ENCODE measurements around the gene DUS3L. TPM values are rescaled to one million over a fixed set of nuclear protein-coding genes. Genes with fewer than 3 reads are reported as not detected.

Gene DUS3L
- 10 to 100 TPM; 40.7 to 55.8 TPM for total RNA-seq

- peaks cover 13 to 17% of the 10 kb centered on the region in 2 donors for H3K36me3 Mint-ChIP-seq (ENCODE audit: insufficient read depth in 2 of 2)
Observed at GRCh38 chr19:5790559-5791520, at the start of gene DUS3L. DUS3L (minus strand) TSS chr19:5791163; CDS start chr19:5791141, 22 bp downstream.

DNA sequence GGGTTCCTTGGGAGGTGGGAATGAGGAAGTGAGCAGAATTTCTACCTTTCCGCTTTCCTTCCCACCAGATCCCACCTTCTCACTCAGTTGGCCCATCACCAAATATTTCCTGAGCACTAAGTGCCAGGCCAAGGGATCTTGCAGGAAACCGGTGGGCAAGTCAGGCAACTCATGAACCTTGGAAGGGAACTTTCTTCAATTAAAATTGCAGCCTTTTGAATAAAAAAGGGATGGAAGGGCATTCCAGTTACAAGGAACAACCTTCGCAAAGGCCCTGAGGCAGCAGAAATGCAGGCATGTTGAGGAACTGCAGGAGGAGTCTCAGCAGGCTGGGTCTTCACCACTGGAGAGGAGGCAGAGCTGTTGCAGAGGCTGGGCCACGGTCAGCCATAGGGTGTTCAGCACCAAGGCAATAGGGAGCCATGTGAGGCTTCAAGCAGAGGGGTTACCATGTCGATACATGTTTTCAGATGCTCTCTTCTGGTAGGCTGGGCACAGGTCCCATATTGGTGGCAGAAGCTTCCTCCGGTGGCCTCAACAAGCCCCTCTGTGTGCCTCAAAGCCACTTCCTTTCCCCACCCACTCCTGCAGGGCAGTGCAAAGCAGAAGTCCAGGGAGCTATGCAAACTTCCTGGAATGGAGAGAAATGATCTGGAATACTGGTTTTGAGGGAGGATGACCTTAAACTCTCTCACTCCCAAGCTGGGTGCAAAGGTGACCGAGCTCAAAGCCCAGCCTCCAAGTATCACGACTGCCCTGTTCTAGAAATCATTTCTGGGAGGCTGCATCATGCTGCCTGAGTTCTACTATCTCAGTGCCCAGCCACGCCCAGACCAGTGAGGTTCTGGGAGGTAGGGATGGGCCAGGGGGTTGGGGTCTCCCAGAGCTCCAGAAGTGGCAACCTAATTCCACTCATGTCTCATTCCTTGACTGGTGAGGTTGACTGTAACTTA is 48.4 kb upstream of the DUS3L start, which contains the start of gene FUT6:
Gene FUT6, minus strand, starts transcription at position 638 of the 953 bp plus-strand sequence. CDS start 7,135 bp downstream, outside the sequence.
- Mint-ChIP-seq H3K4me3 (no peak within 1 kb of the TSS), H3K27ac (no peak within 1 kb of the TSS), H3K27me3 (ENCODE audit: low read depth) (peaks cover 9% of the 10 kb centered on the region), H3K4me1 (ENCODE audit: low read depth) (peaks cover 14% of the 10 kb centered on the region), H3K9me3 (no peaks in the 10 kb centered on the region), H3K36me3 (ENCODE audit: insufficient read depth in 2 of 2) (no peaks in the 10 kb centered on the region)
- DNase-seq (no peak), ATAC-seq (replicated peaks in 1 of 2) (no peak)

More at GRCh38 chr19:5790559-5791520, at the start of gene DUS3L:
- no peaks in the 10 kb centered on the region for H3K27me3 Mint-ChIP-seq (ENCODE audit: low read depth)
- H3K4me3 Mint-ChIP-seq: peak within 1 kb of the TSS; percentile 88 to 99
- H3K9me3 Mint-ChIP-seq: no peaks in the 10 kb centered on the region
- peak within 1 kb of the TSS; percentile 97 for H3K27ac Mint-ChIP-seq
- DNase-seq: peak; percentile 97 to 98
- peak; percentile 96 to 97 for ATAC-seq (replicated peaks in 1 of 2)
- H3K4me1 Mint-ChIP-seq (ENCODE audit: low read depth): peaks cover 22% of the 10 kb centered on the region

DNA sequence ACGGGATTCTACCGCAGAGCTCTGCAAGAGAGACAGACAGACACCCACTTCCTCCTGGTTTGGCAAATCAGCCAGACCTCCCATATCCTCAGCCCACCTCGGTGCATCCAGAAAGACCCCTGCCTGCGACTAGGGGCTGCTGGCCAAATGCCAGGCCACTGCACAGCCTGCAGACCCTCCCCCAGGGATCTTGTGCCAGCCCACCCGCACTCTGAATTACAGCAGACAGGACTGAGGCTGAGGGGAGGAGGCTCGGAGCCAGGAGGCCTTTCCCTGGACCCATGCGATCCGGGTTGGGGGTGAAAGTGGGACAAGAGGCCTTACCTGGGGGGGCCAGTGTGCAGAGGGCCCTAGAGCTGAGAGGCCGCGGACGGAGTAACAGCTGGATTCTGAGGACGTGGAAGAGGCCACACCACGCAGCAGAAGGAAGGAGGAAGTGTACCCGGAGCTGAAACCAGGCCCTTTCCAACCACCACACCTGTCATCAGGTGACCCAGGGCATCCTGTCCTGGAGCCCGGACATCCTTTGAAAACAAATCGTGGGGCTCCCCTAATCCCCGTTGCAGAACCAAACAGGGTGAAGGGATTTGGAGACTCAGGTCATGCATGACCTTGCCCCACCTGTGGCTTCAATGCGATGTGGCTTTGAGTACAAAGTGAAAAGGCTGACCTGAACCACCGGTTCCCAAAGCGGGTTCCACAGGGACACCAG is 47.5 kb upstream of the DUS3L start:
- Mint-ChIP-seq H3K36me3 (ENCODE audit: insufficient read depth in 2 of 2) (no peaks in the 10 kb centered on the region), H3K9me3 (no peaks in the 10 kb centered on the region), H3K4me3 (no peak overlapping the region), H3K27me3 (ENCODE audit: low read depth) (peaks cover 9% of the 10 kb centered on the region), H3K4me1 (ENCODE audit: low read depth) (peaks cover 14% of the 10 kb centered on the region), H3K27ac (no peak overlapping the region)
- ATAC-seq (replicated peaks in 1 of 2): no peak
- DNase-seq: no peak

GRCh38 chr19:5837761-5838352 is 46.9 kb upstream of the DUS3L start:
- Mint-ChIP-seq H3K4me3 (no peak overlapping the region), H3K4me1 (ENCODE audit: low read depth) (peaks cover 14% of the 10 kb centered on the region)
- no peak for DNase-seq

GRCh38 chr19:5832527-5833216 is 41.7 kb upstream of the DUS3L start:
- no peak for DNase-seq
- H3K4me1 Mint-ChIP-seq (ENCODE audit: low read depth): no peaks in the 10 kb centered on the region
- H3K27ac Mint-ChIP-seq: no peak overlapping the region
- H3K36me3 Mint-ChIP-seq (ENCODE audit: insufficient read depth in 2 of 2): peaks cover 2% of the 10 kb centered on the region in 2 donors
- H3K27me3 Mint-ChIP-seq (ENCODE audit: low read depth): no peaks in the 10 kb centered on the region
- H3K9me3 Mint-ChIP-seq: no peaks in the 10 kb centered on the region
- ATAC-seq (replicated peaks in 1 of 2): no peak
- no peak overlapping the region for H3K4me3 Mint-ChIP-seq

More at GRCh38 chr19:5837761-5838352, 46.9 kb upstream of the DUS3L start:
- Mint-ChIP-seq H3K9me3 (no peaks in the 10 kb centered on the region), H3K36me3 (ENCODE audit: insufficient read depth in 2 of 2) (no peaks in the 10 kb centered on the region), H3K27me3 (ENCODE audit: low read depth) (peaks cover 9% of the 10 kb centered on the region), H3K27ac (no peak overlapping the region)
- no peak for ATAC-seq (replicated peaks in 1 of 2)

GRCh38 chr19:5832061-5832460 is 41.1 kb upstream of the DUS3L start:
- no peaks in the 10 kb centered on the region for H3K9me3 Mint-ChIP-seq
- H3K4me3 Mint-ChIP-seq: no peak overlapping the region
- ATAC-seq (replicated peaks in 1 of 2): no peak
- peaks cover 2% of the 10 kb centered on the region in 2 donors for H3K36me3 Mint-ChIP-seq (ENCODE audit: insufficient read depth in 2 of 2)
- no peaks in the 10 kb centered on the region for H3K27me3 Mint-ChIP-seq (ENCODE audit: low read depth)
- no peak overlapping the region for H3K27ac Mint-ChIP-seq
- H3K4me1 Mint-ChIP-seq (ENCODE audit: low read depth): peaks cover 1% of the 10 kb centered on the region
- no peak for DNase-seq

DNA sequence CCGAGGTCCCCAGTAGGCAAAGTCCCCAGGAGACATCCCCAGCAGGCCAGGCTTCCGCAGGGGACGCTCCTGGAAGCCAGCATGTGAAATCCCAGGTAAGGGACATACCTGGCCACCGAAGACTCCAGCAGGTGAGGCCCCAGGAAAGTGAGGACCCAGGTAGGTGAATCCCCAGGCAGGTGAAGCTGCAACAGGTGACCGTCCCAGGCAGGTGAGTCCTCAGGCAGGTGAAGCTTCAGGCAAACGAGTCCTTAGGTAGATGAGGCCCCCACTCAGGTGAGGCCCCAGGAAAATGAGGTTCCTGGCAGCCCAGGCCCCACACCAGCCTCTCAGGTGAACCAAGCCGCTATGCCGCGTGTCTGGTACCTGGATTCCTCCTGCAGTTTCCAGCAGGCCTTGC is 40.2 kb upstream of the DUS3L start:
- peaks cover 2% of the 10 kb centered on the region in 2 donors for H3K36me3 Mint-ChIP-seq (ENCODE audit: insufficient read depth in 2 of 2)
- no peak overlapping the region for H3K27ac Mint-ChIP-seq
- no peak overlapping the region for H3K4me3 Mint-ChIP-seq
- no peaks in the 10 kb centered on the region for H3K9me3 Mint-ChIP-seq
- peaks cover 8% of the 10 kb centered on the region for H3K4me1 Mint-ChIP-seq (ENCODE audit: low read depth)
- H3K27me3 Mint-ChIP-seq (ENCODE audit: low read depth): no peaks in the 10 kb centered on the region
- DNase-seq (no peak), ATAC-seq (replicated peaks in 1 of 2) (no peak)

GRCh38 chr19:5829567-5830310 is 38.8 kb upstream of the DUS3L start:
- H3K4me1 Mint-ChIP-seq (ENCODE audit: low read depth): peaks cover 8% of the 10 kb centered on the region
- no peaks in the 10 kb centered on the region for H3K9me3 Mint-ChIP-seq
- peak overlapping the region; percentile 83 for H3K27ac Mint-ChIP-seq
- peaks cover 2% of the 10 kb centered on the region in 2 donors for H3K36me3 Mint-ChIP-seq (ENCODE audit: insufficient read depth in 2 of 2)
- DNase-seq (no peak), ATAC-seq (replicated peaks in 1 of 2) (no peak)
- H3K27me3 Mint-ChIP-seq (ENCODE audit: low read depth): no peaks in the 10 kb centered on the region
- peak overlapping the region; percentile 71 to 97 for H3K4me3 Mint-ChIP-seq

DNA sequence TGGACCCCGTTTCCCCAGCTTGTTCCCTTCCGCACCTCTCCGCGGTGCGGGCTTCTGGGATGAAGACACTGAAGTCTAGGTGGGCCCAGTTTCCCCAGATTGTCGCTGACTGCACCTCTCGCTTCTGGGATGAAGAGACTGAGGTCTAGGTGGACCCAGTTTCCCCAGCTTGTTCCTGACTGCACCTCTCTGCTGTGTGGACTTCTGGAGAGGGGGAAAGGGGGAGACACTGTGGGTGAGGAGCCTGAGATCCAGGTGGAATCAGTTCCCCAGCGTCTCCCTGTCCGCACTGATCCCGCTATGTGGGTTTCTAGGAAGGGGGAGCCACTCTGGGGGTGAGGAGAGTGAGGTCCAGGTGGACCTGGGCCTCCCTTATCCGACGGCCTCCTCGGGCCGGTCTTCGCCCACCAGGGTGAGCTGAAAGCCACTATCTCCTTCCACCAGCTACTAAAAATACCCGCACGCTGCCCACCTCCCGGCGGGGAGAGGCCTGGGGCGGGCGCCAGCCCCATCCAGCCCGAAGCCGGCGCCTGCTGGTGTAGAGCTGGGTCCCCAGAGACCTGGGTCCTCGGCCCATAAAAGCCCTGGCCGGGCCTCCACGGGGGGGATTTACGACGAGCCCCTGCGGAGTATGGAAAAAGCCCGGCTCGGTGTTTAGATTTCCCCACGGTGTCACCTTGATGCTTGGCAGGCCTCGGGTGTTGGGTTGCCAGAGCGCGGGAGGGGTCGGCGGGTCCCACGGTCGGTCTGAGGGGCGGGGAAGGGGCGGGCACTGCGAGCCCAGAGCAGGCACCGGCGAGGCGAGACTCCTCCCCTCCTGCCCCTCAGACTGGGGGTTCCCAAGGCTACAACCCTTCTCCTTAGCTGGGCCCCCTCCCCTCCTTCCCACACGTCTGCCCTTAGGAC is 38.0 kb upstream of the DUS3L start:
- no peaks in the 10 kb centered on the region for H3K9me3 Mint-ChIP-seq

GRCh38 chr19:5827891-5828660 is 37.1 kb upstream of the DUS3L start:
- peak overlapping the region; percentile 97 to 100 for H3K4me3 Mint-ChIP-seq
- no peaks in the 10 kb centered on the region for H3K9me3 Mint-ChIP-seq
- peak; percentile 96 to 99 for DNase-seq
- H3K27me3 Mint-ChIP-seq (ENCODE audit: low read depth): no peaks in the 10 kb centered on the region
- peaks cover 2% of the 10 kb centered on the region in 2 donors for H3K36me3 Mint-ChIP-seq (ENCODE audit: insufficient read depth in 2 of 2)
- H3K27ac Mint-ChIP-seq: peak overlapping the region; percentile 98
- peak; percentile 84 to 86 for ATAC-seq (replicated peaks in 1 of 2)
- H3K4me1 Mint-ChIP-seq (ENCODE audit: low read depth): peaks cover 8% of the 10 kb centered on the region

More for the DNA sequence above, 38.0 kb upstream of the DUS3L start:
- no peaks in the 10 kb centered on the region for H3K27me3 Mint-ChIP-seq (ENCODE audit: low read depth)
- H3K36me3 Mint-ChIP-seq (ENCODE audit: insufficient read depth in 2 of 2): peaks cover 2% of the 10 kb centered on the region in 2 donors
- H3K27ac Mint-ChIP-seq: peak overlapping the region; percentile 98
- DNase-seq (peak; percentile 44 to 50), ATAC-seq (replicated peaks in 1 of 2) (no peak)
- H3K4me3 Mint-ChIP-seq: peak overlapping the region; percentile 97 to 100
- peaks cover 8% of the 10 kb centered on the region for H3K4me1 Mint-ChIP-seq (ENCODE audit: low read depth)

All from activated T-cell treated with anti-CD3 and anti-CD28 coated beads, Interleukin-2, amount 50 U/mL, for 72 hours (primary cell).